HepG2 (cell line): Measurements from ENCODE around the gene RPAP3. TPM values are rescaled to one million over a fixed set of nuclear protein-coding genes. Genes with fewer than 3 reads are reported as not detected.
A peak's percentile ranks its signal among the peaks of the same experiment; 100 is the strongest.

Source experiments
- ATF7 ChIP-seq, 2 experiments: fragments of 450-650 bp in 1 of 2; sonication (generic) in 1 of 2; formaldehyde crosslinking in 1 of 2; IDR thresholded peaks; 2 replicates each; pipeline versions ENCODE4 v1.4.0 to v1.6.1; 2016 to 2020; ENCODE audit warnings: antibody characterized with exemption in 1 of 2, mild to moderate bottlenecking in 1 of 2, missing genetic modification reagents in 1 of 2
- ELF4 ChIP-seq: sonication (generic); formaldehyde crosslinking; IDR thresholded peaks from 2 replicates; pipeline ENCODE4 v1.5.0; 2020; ENCODE audit warnings: missing genetic modification reagents, mild to moderate bottlenecking, moderate library complexity, borderline replicate concordance
- HCFC1 ChIP-seq: fragments of 150-350 bp; IDR thresholded peaks from 2 replicates; pipeline ENCODE4 v1.6.1; 2014; ENCODE audit warnings: low read depth, low read length
- HDAC6 ChIP-seq: fragments of 200-600 bp; sonication (generic); IDR thresholded peaks from 2 replicates; pipeline ENCODE4 v1.7.0; 2017; ENCODE audit warnings: mild to moderate bottlenecking, antibody characterized with exemption, low read length, low read depth
- HNRNPL ChIP-seq: fragments of 200-400 bp; formaldehyde crosslinking; IDR thresholded peaks from 2 replicates; pipeline ENCODE4 v1.6.1; 2017; ENCODE audit warnings: mild to moderate bottlenecking, low read depth, low read length
- NR2F6 ChIP-seq, 2 experiments: IDR thresholded peaks; 2 replicates each; pipeline ENCODE4 v1.6.1; 2016; ENCODE audit warnings: antibody characterized with exemption in 1 of 2, mild to moderate bottlenecking in 1 of 2
- RAD51 ChIP-seq: fragments of 450-650 bp; IDR thresholded peaks from 2 replicates; pipeline ENCODE4 v1.6.1; 2016; ENCODE audit warnings: borderline replicate concordance
- RBM39 ChIP-seq: fragments of 200-400 bp; formaldehyde crosslinking; IDR thresholded peaks from one replicate; pipeline ENCODE4 v1.6.1; 2018; ENCODE audit warnings: antibody characterized with exemption, mild to moderate bottlenecking, low read depth, low read length; ENCODE audit not compliant: poor library complexity, severe bottlenecking
- STAT5B ChIP-seq: sonication (generic); formaldehyde crosslinking; IDR thresholded peaks from 2 replicates; pipeline ENCODE4 v1.4.0; 2020; ENCODE audit warnings: missing genetic modification reagents
- TCF7L2 ChIP-seq: IDR thresholded peaks from 2 replicates; pipeline ENCODE4 v1.6.1; 2011; ENCODE audit warnings: mild to moderate bottlenecking, low read depth, low read length, moderate library complexity
- ZNF263 ChIP-seq: sonication (generic); formaldehyde crosslinking; IDR thresholded peaks from 2 replicates; pipeline ENCODE4 v1.4.0; 2020; ENCODE audit warnings: missing genetic modification reagents
- ZNF577 ChIP-seq: sonication (generic); formaldehyde crosslinking; IDR thresholded peaks from 2 replicates; pipeline ENCODE4 v1.4.0; 2020; ENCODE audit warnings: mild to moderate bottlenecking, low read depth, missing genetic modification reagents, borderline replicate concordance
- ZNF703 ChIP-seq: sonication (generic); formaldehyde crosslinking; IDR thresholded peaks from 2 replicates; pipeline ENCODE4 v1.5.1; 2020; ENCODE audit warnings: missing genetic modification reagents, mild to moderate bottlenecking, moderate library complexity, borderline replicate concordance
- ZSCAN29 ChIP-seq: sonication (generic); formaldehyde crosslinking; conservative IDR thresholded peaks from 2 replicates; pipeline ENCODE4 v1.4.0; 2020; ENCODE audit warnings: mild to moderate bottlenecking, missing genetic modification reagents
- polyA plus RNA-seq, 8 experiments: library from polyadenylated mRNA; depleted of rRNA in 3 of 8; stranded (reverse) in 7 of 8; unstranded in 1 of 8; fragments of >200 nt; fragmentation: Illumina TruSeq in 4 of 8; extraction: Trizol in 4 of 8; gene quantifications; 2 replicates each; pipeline versions ENCODE4 v1.2.1 to v1.2.3, GENCODE V29; 2011 to 2016; ENCODE audit warnings: low read depth in 4 of 8, missing spikeins in 1 of 8, mixed read lengths in 1 of 8; ENCODE audit not compliant: insufficient read depth in 1 of 8
- total RNA-seq, 5 experiments: library from RNA; depleted of rRNA; stranded (reverse); fragments of >200 nt; fragmentation: Illumina TruSeq; extraction: Trizol; gene quantifications; 2 replicates each; pipeline ENCODE4 v1.2.3, GENCODE V29; 2016; ENCODE audit warnings: low read depth in 1 of 5
- TF ChIP-seq, protein P1 (sequence below): IDR thresholded peaks from 2 replicates; pipeline ENCODE4 v1.6.1; 2016; ENCODE audit warnings: low read depth, borderline replicate concordance
- TF ChIP-seq, protein P2 (sequence below): sonication (generic); formaldehyde crosslinking; IDR thresholded peaks from 2 replicates; pipeline ENCODE4 v1.4.0; 2020; ENCODE audit warnings: missing genetic modification reagents, borderline replicate concordance
- TF ChIP-seq, protein P3 (sequence below), 2 experiments: fragments of 450-650 bp in 1 of 2; sonication (generic) in 1 of 2; formaldehyde crosslinking in 1 of 2; IDR thresholded peaks; 2 replicates each; pipeline versions ENCODE4 v1.6.1 to v1.8.0; 2016 to 2022; ENCODE audit warnings: antibody characterized with exemption in 1 of 2, mild to moderate bottlenecking in 1 of 2, missing genetic modification reagents in 1 of 2

Gene RPAP3
- total and polyA plus RNA-seq, 2 of the 13 experiments (the other 11 are each of a cell fraction or from before 2014, with no cell fraction given): 8.8 to 32.8 TPM

DNA sequence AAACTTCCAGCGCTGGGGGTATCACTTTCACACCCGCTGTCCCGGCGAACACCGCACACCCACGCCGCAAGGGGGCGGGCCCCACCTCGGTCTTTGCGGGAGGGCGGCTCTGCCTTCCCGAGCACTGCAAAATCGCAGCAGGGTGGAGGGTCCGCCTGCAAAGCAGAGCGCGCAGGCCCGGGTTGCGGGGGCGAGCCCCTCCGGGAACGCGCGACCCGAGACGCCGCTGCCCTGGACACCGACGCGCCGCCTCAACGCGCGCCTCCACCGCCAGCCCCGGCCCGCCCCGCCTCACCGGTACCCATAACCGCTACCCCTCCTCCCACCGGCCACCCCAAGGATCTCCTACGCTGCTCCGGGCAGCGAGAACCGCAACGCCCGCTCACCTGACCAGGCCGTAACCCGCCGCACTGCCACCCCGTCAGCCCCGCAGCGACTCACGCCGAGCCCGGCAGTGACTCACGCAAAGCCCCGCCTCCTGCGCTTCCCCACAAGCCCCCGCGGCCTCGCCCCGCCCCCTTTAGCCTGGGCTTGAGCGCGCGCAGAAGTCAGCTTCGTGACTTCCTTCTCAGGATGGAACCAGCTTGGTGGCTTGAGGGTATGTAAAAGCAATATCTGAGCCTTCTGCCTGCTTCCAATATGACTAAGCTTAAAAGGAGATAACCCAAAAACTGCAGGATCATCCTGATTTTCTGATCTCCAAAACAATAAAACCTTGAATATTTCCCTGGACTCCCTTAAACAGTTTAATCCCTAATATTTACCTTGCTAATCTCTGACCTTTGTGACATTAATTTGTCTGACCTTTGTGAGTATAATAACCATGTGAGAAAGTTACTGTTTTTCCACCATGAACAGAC lies at the start of gene RPAP3 (continued):
- TF ChIP-seq TCF7L2 (no peak), ZNF703 (no peak), STAT5B (no peak), RBM39 (peak; percentile 83), HNRNPL (no peak), ELF4 (CRISPR knock-in tag) (no peak), ZSCAN29 (no peak), RAD51 (no peak), HDAC6 (no peak), HCFC1 (peak; percentile 43; the same call in 1 of the 2 replicates), NR2F6 (IDR thresholded peaks at IDR 0.05) (peak; percentile 40), NR2F6 (CRISPR knock-in tag; IDR thresholded peaks at IDR 0.05) (0 out of 2 replicates have a peak, but pooled peaks have one; percentile 18), ZNF263 (CRISPR knock-in tag) (no peak; the same call in 1 of the 2 replicates), ZNF577 (CRISPR knock-in tag) (no peak), ATF7 (IDR thresholded peaks at IDR 0.05) (no peak), ATF7 (CRISPR knock-in tag; IDR thresholded peaks at IDR 0.05) (0 out of 2 replicates have a peak, but pooled peaks have one; percentile 25)
- TF ChIP-seq, protein P1, sequence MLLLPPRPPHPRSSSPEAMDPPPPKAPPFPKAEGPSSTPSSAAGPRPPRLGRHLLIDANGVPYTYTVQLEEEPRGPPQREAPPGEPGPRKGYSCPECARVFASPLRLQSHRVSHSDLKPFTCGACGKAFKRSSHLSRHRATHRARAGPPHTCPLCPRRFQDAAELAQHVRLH (CRISPR knock-in tag): no peak
- TF ChIP-seq, protein P2, sequence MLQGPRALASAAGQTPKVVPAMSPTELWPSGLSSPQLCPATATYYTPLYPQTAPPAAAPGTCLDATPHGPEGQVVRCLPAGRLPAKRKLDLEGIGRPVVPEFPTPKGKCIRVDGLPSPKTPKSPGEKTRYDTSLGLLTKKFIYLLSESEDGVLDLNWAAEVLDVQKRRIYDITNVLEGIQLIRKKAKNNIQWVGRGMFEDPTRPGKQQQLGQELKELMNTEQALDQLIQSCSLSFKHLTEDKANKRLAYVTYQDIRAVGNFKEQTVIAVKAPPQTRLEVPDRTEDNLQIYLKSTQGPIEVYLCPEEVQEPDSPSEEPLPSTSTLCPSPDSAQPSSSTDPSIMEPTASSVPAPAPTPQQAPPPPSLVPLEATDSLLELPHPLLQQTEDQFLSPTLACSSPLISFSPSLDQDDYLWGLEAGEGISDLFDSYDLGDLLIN (CRISPR knock-in tag): no peak
- TF ChIP-seq, protein P3, sequence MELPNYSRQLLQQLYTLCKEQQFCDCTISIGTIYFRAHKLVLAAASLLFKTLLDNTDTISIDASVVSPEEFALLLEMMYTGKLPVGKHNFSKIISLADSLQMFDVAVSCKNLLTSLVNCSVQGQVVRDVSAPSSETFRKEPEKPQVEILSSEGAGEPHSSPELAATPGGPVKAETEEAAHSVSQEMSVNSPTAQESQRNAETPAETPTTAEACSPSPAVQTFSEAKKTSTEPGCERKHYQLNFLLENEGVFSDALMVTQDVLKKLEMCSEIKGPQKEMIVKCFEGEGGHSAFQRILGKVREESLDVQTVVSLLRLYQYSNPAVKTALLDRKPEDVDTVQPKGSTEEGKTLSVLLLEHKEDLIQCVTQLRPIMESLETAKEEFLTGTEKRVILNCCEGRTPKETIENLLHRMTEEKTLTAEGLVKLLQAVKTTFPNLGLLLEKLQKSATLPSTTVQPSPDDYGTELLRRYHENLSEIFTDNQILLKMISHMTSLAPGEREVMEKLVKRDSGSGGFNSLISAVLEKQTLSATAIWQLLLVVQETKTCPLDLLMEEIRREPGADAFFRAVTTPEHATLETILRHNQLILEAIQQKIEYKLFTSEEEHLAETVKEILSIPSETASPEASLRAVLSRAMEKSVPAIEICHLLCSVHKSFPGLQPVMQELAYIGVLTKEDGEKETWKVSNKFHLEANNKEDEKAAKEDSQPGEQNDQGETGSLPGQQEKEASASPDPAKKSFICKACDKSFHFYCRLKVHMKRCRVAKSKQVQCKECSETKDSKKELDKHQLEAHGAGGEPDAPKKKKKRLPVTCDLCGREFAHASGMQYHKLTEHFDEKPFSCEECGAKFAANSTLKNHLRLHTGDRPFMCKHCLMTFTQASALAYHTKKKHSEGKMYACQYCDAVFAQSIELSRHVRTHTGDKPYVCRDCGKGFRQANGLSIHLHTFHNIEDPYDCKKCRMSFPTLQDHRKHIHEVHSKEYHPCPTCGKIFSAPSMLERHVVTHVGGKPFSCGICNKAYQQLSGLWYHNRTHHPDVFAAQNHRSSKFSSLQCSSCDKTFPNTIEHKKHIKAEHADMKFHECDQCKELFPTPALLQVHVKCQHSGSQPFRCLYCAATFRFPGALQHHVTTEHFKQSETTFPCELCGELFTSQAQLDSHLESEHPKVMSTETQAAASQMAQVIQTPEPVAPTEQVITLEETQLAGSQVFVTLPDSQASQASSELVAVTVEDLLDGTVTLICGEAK (IDR thresholded peaks at IDR 0.05): no peak
- TF ChIP-seq, protein P3 (CRISPR knock-in tag; IDR thresholded peaks at IDR 0.05): peak; percentile 84; the same call in 1 of the 2 replicates
